Measurements from ENCODE around the gene KRT27. TPM values are rescaled to one million over a fixed set of nuclear protein-coding genes. Genes with fewer than 3 reads are reported as not detected.

The KRT27 gene
- total RNA-seq, 1 donor from 2014 or later, result not detected

GRCh38 chr17:40734018-40734417 lies 48.3 kb downstream of the KRT27 start:
- H3K27me3 Mint-ChIP-seq (ENCODE audit: low read depth), result peaks cover 65% of the 10 kb centered on the region
- no peak for TF ChIP-seq CTCF (IDR thresholded peaks at IDR 0.05)

DNA sequence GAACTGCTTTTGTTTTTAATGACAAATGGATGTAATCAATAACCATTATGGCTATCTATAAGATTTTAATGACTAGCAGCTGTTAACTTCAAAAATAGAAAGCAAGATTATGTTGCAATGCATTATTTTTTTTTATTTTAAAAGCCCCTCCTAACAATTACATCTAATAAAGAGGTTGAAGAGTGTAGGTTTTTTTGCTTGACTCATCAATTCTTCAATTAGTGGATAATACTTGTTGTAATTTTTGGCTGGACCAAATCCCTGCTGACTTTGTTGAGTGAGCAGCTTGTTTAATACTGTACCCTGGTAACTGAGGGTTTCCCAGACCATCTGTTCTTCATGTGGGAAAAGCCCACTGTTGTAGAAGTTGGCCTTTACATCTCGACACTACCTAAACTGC lies 51.4 kb downstream of the KRT27 start:
- Mint-ChIP-seq H3K4me1 (ENCODE audit: low read depth) (no peaks in the 10 kb centered on the region), H3K4me3 (ENCODE audit: unreplicated experiment) (no peak overlapping the region), H3K9me3 (ENCODE audit: low read depth) (no peaks in the 10 kb centered on the region), H3K27me3 (ENCODE audit: low read depth) (peaks cover 56% of the 10 kb centered on the region), H3K36me3 (ENCODE audit: low read depth) (no peaks in the 10 kb centered on the region), H3K27ac (ENCODE audit: unreplicated experiment) (no peak overlapping the region)
- no peak for TF ChIP-seq CTCF (IDR thresholded peaks at IDR 0.05)
- no peak for DNase-seq (ENCODE audit: low spot score)

More at GRCh38 chr17:40734018-40734417, 48.3 kb downstream of the KRT27 start:
- Mint-ChIP-seq H3K4me1 (ENCODE audit: low read depth) (no peaks in the 10 kb centered on the region), H3K9me3 (ENCODE audit: low read depth) (no peaks in the 10 kb centered on the region), H3K27ac (ENCODE audit: unreplicated experiment) (no peak overlapping the region), H3K4me3 (ENCODE audit: unreplicated experiment) (no peak overlapping the region), H3K36me3 (ENCODE audit: low read depth) (no peaks in the 10 kb centered on the region)
- DNase-seq (ENCODE audit: low spot score), result no peak

- TF ChIP-seq CTCF (IDR thresholded peaks at IDR 0.05), result no peak
- no peak for DNase-seq (ENCODE audit: low spot score)
Measured at GRCh38 chr17:40727447-40728231, 54.7 kb downstream of the KRT27 start.

GRCh38 chr17:40726919-40727318 lies 55.4 kb downstream of the KRT27 start:
- peak; percentile 51 for TF ChIP-seq CTCF (IDR thresholded peaks at IDR 0.05)
- H3K4me1 Mint-ChIP-seq (ENCODE audit: low read depth), result peaks cover 4% of the 10 kb centered on the region
- H3K9me3 Mint-ChIP-seq (ENCODE audit: low read depth), result no peaks in the 10 kb centered on the region
- no peak overlapping the region for H3K27ac Mint-ChIP-seq (ENCODE audit: unreplicated experiment)
- H3K36me3 Mint-ChIP-seq (ENCODE audit: low read depth), result no peaks in the 10 kb centered on the region
- DNase-seq (ENCODE audit: low spot score), result no peak
- H3K27me3 Mint-ChIP-seq (ENCODE audit: low read depth), result peaks cover 46% of the 10 kb centered on the region
- no peak overlapping the region for H3K4me3 Mint-ChIP-seq (ENCODE audit: unreplicated experiment)

More at GRCh38 chr17:40727447-40728231, 54.7 kb downstream of the KRT27 start:
- H3K9me3 Mint-ChIP-seq (ENCODE audit: low read depth), result no peaks in the 10 kb centered on the region
- no peak overlapping the region for H3K27ac Mint-ChIP-seq (ENCODE audit: unreplicated experiment)
- no peaks in the 10 kb centered on the region for H3K36me3 Mint-ChIP-seq (ENCODE audit: low read depth)
- peaks cover 52% of the 10 kb centered on the region for H3K27me3 Mint-ChIP-seq (ENCODE audit: low read depth)
- H3K4me1 Mint-ChIP-seq (ENCODE audit: low read depth), result no peaks in the 10 kb centered on the region
- no peak overlapping the region for H3K4me3 Mint-ChIP-seq (ENCODE audit: unreplicated experiment)

Other genes starting within 250 kb of the KRT27 start
- not detected in 3 replicates for gene CCR7, start 217.1 kb downstream of the KRT27 start, total RNA-seq
- gene SMARCE1, start 134.7 kb downstream of the KRT27 start, total RNA-seq, result 92.9 to 120 TPM (median 93.1 TPM) in 3 replicates
- gene KRT222, start 117.4 kb downstream of the KRT27 start, total RNA-seq, result not detected in 3 replicates
- not detected in 3 replicates for gene KRT24, start 78.8 kb downstream of the KRT27 start, total RNA-seq
- not detected in 3 replicates for gene KRT25, start 27.2 kb downstream of the KRT27 start, total RNA-seq
- gene KRT26, start 10.3 kb downstream of the KRT27 start, total RNA-seq, result not detected in 3 replicates
- not detected in 3 replicates for gene KRT28, start 17.4 kb upstream of the KRT27 start, total RNA-seq
- gene KRT10, start 40.1 kb upstream of the KRT27 start, total RNA-seq, result 52.9 to 80.2 TPM (median 55.0 TPM) in 3 replicates
- gene KRT12, start 84.7 kb upstream of the KRT27 start, total RNA-seq, result not detected in 3 replicates
- not detected in 3 replicates for gene KRT20, start 102.7 kb upstream of the KRT27 start, total RNA-seq
- gene KRT23, start 155.1 kb upstream of the KRT27 start, total RNA-seq, result not detected in 3 replicates
- gene KRT39, start 184.4 kb upstream of the KRT27 start, total RNA-seq, result not detected in 3 replicates
- gene KRT40, start 201.8 kb upstream of the KRT27 start, total RNA-seq, result not detected in 3 replicates
- gene KRTAP3-3, start 211.6 kb upstream of the KRT27 start, total RNA-seq, result not detected in 3 replicates
- gene KRTAP3-2, start 217.4 kb upstream of the KRT27 start, total RNA-seq, result not detected in 3 replicates
- not detected in 3 replicates for gene KRTAP3-1, start 226.6 kb upstream of the KRT27 start, total RNA-seq
- gene KRTAP1-5, start 244.7 kb upstream of the KRT27 start, total RNA-seq, result not detected in 3 replicates
- not detected in 3 replicates for gene KRTAP1-4, start 247.6 kb upstream of the KRT27 start, total RNA-seq

Measured in chondrocyte (in vitro differentiated cells).